HepG2 (cell line): ENCODE results near the gene SCAF8. TPM values are rescaled to one million over a fixed set of nuclear protein-coding genes. Genes with fewer than 3 reads are reported as not detected.

Experiments used
- AHR ChIP-seq: IDR thresholded peaks from 2 replicates; pipeline ENCODE4 v1.6.1; 2018; ENCODE audit warnings: missing genetic modification reagents, missing compliant biosample characterization
- CEBPZ ChIP-seq: IDR thresholded peaks from 2 replicates; pipeline ENCODE4 v1.6.1; 2012; ENCODE audit warnings: low read length, improper control_type of control experiment
- CREM ChIP-seq, 2 experiments: sonication (generic) in 1 of 2; formaldehyde crosslinking in 1 of 2; IDR thresholded peaks; 2 replicates each; pipeline versions ENCODE4 v1.4.0 to v1.6.1; 2016 to 2020; ENCODE audit warnings: antibody characterized with exemption in 1 of 2, mild to moderate bottlenecking in 1 of 2, missing genetic modification reagents in 1 of 2
- FOSL2 ChIP-seq: sonication (generic); formaldehyde crosslinking; IDR thresholded peaks from 2 replicates; pipeline ENCODE4 v1.4.0; 2020; ENCODE audit warnings: missing genetic modification reagents
- MLLT10 ChIP-seq: sonication (generic); formaldehyde crosslinking; IDR thresholded peaks from 2 replicates; pipeline ENCODE4 v1.4.0; 2020; ENCODE audit warnings: missing genetic modification reagents
- NRL ChIP-seq: sonication (generic); formaldehyde crosslinking; IDR thresholded peaks from 2 replicates; pipeline ENCODE4 v1.5.0; 2020; ENCODE audit warnings: missing genetic modification reagents, mild to moderate bottlenecking, moderate library complexity, borderline replicate concordance
- RELA ChIP-seq: sonication (generic); formaldehyde crosslinking; IDR thresholded peaks from 2 replicates; pipeline ENCODE4 v1.4.0; 2020; ENCODE audit warnings: missing genetic modification reagents
- SAFB2 ChIP-seq: sonication (generic); formaldehyde crosslinking; IDR thresholded peaks from 2 replicates; pipeline ENCODE4 v1.5.1; 2020; ENCODE audit warnings: missing genetic modification reagents, low read depth, mild to moderate bottlenecking, borderline replicate concordance
- STAT6 ChIP-seq: sonication (generic); formaldehyde crosslinking; IDR thresholded peaks from 2 replicates; pipeline ENCODE4 v1.4.0; 2020; ENCODE audit warnings: missing genetic modification reagents, mild to moderate bottlenecking, borderline replicate concordance
- TSC22D2 ChIP-seq: sonication (generic); formaldehyde crosslinking; IDR thresholded peaks from 2 replicates; pipeline ENCODE4 v1.5.1; 2020; ENCODE audit warnings: missing genetic modification reagents, mild to moderate bottlenecking, borderline replicate concordance
- ZNF264 ChIP-seq: sonication (generic); formaldehyde crosslinking; IDR thresholded peaks from 2 replicates; pipeline ENCODE4 v1.4.0; 2020; ENCODE audit warnings: missing genetic modification reagents
- ZNF441 ChIP-seq: sonication (generic); formaldehyde crosslinking; IDR thresholded peaks from 2 replicates; pipeline ENCODE4 v1.7.0; 2021; ENCODE audit warnings: missing genetic modification reagents, borderline replicate concordance
- ZNF468 ChIP-seq: sonication (generic); formaldehyde crosslinking; IDR thresholded peaks from 2 replicates; pipeline ENCODE4 v1.8.0; 2022; ENCODE audit warnings: mild to moderate bottlenecking, moderate library complexity, missing genetic modification reagents
- ZNF615 ChIP-seq: sonication (generic); formaldehyde crosslinking; IDR thresholded peaks from 2 replicates; pipeline ENCODE4 v1.5.0; 2020; ENCODE audit warnings: mild to moderate bottlenecking, missing genetic modification reagents, borderline replicate concordance
- ZNF772 ChIP-seq: sonication (generic); formaldehyde crosslinking; IDR thresholded peaks from 2 replicates; pipeline ENCODE4 v1.5.0; 2020; ENCODE audit warnings: mild to moderate bottlenecking, missing genetic modification reagents
- ZNF775 ChIP-seq: sonication (generic); formaldehyde crosslinking; IDR thresholded peaks from 2 replicates; pipeline ENCODE4 v1.4.0; 2020; ENCODE audit warnings: missing genetic modification reagents, mild to moderate bottlenecking, moderate library complexity, borderline replicate concordance
- ZNF841 ChIP-seq: sonication (generic); formaldehyde crosslinking; IDR thresholded peaks from 2 replicates; pipeline ENCODE4 v1.8.1; 2023; ENCODE audit warnings: missing genetic modification reagents, borderline replicate concordance
- polyA plus RNA-seq, 8 experiments: library from polyadenylated mRNA; depleted of rRNA in 3 of 8; stranded (reverse) in 7 of 8; unstranded in 1 of 8; fragments of >200 nt; fragmentation: Illumina TruSeq in 4 of 8; extraction: Trizol in 4 of 8; gene quantifications; 2 replicates each; pipeline versions ENCODE4 v1.2.1 to v1.2.3, GENCODE V29; 2011 to 2016; ENCODE audit warnings: low read depth in 4 of 8, missing spikeins in 1 of 8, mixed read lengths in 1 of 8; ENCODE audit not compliant: insufficient read depth in 1 of 8
- total RNA-seq, 5 experiments: library from RNA; depleted of rRNA; stranded (reverse); fragments of >200 nt; fragmentation: Illumina TruSeq; extraction: Trizol; gene quantifications; 2 replicates each; pipeline ENCODE4 v1.2.3, GENCODE V29; 2016; ENCODE audit warnings: low read depth in 1 of 5
- TF ChIP-seq, protein P1 (sequence below): sonication (generic); formaldehyde crosslinking; IDR thresholded peaks from 2 replicates; pipeline ENCODE4 v1.5.0; 2020; ENCODE audit warnings: mild to moderate bottlenecking, missing genetic modification reagents, borderline replicate concordance

SCAF8 gene
- total and polyA plus RNA-seq, 2 of the 13 experiments (the other 11 are each of a cell fraction or from before 2014, with no cell fraction given) = 15.3 to 40.8 TPM

DNA sequence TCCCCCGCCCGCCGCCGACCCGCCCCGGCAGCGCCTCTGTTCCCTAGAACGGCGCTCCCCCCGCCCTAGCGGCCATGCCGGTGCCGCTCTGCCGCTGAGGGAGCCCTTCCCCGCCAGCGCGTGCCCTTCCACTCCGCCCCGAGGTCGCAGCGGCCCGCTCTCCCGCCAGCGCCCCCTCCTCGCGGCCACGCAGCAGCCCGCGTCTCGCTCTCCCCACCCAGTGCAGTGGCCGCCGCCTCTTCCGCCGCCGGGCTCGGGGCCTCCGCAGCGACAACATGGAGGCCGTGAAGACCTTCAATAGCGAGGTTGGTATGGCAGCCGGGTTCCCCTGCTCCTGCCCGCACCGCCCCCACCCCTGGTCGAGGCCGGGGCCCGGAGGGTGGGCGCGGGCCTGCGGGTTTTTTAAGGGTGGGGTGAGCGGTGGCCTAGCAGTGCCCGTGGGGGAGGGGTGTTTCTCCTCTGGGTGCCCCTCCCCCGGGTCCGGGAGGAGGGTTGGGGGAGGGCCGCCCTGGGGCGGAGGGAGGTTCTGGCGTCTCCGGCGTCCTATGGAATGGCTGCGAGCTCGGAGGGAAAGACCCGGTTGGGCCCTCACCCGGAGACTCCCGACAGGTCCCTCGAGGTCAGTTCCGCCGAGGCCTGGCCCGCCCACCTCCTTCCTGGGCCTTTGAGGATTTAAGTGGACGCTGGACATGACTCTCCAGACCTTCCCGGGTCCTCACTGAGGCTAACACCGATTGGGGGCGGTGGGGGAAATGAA lies 588 bp downstream of the SCAF8 start (continued):
- TF ChIP-seq CEBPZ (no peak), CREM (IDR thresholded peaks at IDR 0.05) (peak; percentile 79), CREM (CRISPR knock-in tag; IDR thresholded peaks at IDR 0.05) (no peak), SAFB2 (0 out of 2 replicates have a peak, but pooled peaks have one; percentile 3), FOSL2 (CRISPR knock-in tag) (0 out of 2 replicates have a peak, but pooled peaks have one; percentile 23), ZNF441 (CRISPR knock-in tag) (peak; percentile 15; the same call in 1 of the 2 replicates), ZNF264 (CRISPR knock-in tag) (no peak), MLLT10 (CRISPR knock-in tag) (no peak), NRL (CRISPR knock-in tag) (peak; percentile 89), TSC22D2 (CRISPR knock-in tag) (no peak), ZNF468 (CRISPR knock-in tag) (no peak), AHR (CRISPR knock-in tag) (no peak), RELA (CRISPR knock-in tag) (no peak), STAT6 (CRISPR knock-in tag) (no peak; the same call in 1 of the 2 replicates), ZNF841 (CRISPR knock-in tag) (no peak), ZNF772 (CRISPR knock-in tag) (no peak; the same call in 1 of the 2 replicates), ZNF615 (CRISPR knock-in tag) (no peak), ZNF775 (CRISPR knock-in tag) (no peak)
- TF ChIP-seq, protein P1, sequence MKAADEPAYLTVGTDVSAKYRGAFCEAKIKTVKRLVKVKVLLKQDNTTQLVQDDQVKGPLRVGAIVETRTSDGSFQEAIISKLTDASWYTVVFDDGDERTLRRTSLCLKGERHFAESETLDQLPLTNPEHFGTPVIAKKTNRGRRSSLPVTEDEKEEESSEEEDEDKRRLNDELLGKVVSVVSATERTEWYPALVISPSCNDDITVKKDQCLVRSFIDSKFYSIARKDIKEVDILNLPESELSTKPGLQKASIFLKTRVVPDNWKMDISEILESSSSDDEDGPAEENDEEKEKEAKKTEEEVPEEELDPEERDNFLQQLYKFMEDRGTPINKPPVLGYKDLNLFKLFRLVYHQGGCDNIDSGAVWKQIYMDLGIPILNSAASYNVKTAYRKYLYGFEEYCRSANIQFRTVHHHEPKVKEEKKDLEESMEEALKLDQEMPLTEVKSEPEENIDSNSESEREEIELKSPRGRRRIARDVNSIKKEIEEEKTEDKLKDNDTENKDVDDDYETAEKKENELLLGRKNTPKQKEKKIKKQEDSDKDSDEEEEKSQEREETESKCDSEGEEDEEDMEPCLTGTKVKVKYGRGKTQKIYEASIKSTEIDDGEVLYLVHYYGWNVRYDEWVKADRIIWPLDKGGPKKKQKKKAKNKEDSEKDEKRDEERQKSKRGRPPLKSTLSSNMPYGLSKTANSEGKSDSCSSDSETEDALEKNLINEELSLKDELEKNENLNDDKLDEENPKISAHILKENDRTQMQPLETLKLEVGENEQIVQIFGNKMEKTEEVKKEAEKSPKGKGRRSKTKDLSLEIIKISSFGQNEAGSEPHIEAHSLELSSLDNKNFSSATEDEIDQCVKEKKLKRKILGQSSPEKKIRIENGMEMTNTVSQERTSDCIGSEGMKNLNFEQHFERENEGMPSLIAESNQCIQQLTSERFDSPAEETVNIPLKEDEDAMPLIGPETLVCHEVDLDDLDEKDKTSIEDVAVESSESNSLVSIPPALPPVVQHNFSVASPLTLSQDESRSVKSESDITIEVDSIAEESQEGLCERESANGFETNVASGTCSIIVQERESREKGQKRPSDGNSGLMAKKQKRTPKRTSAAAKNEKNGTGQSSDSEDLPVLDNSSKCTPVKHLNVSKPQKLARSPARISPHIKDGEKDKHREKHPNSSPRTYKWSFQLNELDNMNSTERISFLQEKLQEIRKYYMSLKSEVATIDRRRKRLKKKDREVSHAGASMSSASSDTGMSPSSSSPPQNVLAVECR (CRISPR knock-in tag) = peak; percentile 76
